ENCODE measurements around the gene TPP2.

GRCh38 chr13:102593466-102593865 is 3.3 kb upstream of the TPP2 start:
- TF ChIP-seq CTCF (conservative IDR thresholded peaks at IDR 0.05), result no peak
- no peak for TF ChIP-seq EZH2 (IDR thresholded peaks at IDR 0.05; ENCODE audit: low read depth)
